Ishikawa (cell line): Measurements from ENCODE around the gene PACS1.

Experiments
- CEBPB ChIP-seq: IDR thresholded peaks from 2 replicates; pipeline ENCODE4 v1.6.1; 2012
- CREB1 ChIP-seq: IDR thresholded peaks from 2 replicates; pipeline ENCODE4 v1.6.1; 2012; ENCODE audit warnings: low read depth
- EGR1 ChIP-seq: IDR thresholded peaks from 2 replicates; pipeline ENCODE4 v1.6.1; 2012
- EP300 ChIP-seq: IDR thresholded peaks from 2 replicates; pipeline ENCODE4 v1.6.1; 2012; ENCODE audit warnings: borderline replicate concordance
- FOXM1 ChIP-seq: IDR thresholded peaks from 2 replicates; pipeline ENCODE4 v1.6.1; 2012; ENCODE audit warnings: low read depth, borderline replicate concordance
- MAX ChIP-seq: IDR thresholded peaks from 2 replicates; pipeline ENCODE4 v1.6.1; 2012
- NFIC ChIP-seq: IDR thresholded peaks from 2 replicates; pipeline ENCODE4 v1.6.1; 2012
- RAD21 ChIP-seq: IDR thresholded peaks from 2 replicates; pipeline ENCODE4 v1.6.1; 2012; ENCODE audit warnings: low read depth
- TAF1 ChIP-seq: IDR thresholded peaks from 2 replicates; pipeline ENCODE4 v1.6.1; 2012; ENCODE audit warnings: low read depth, mild to moderate bottlenecking
- TCF12 ChIP-seq: IDR thresholded peaks from 2 replicates; pipeline ENCODE4 v1.6.1; 2012; ENCODE audit warnings: low read depth
- TEAD4 ChIP-seq: IDR thresholded peaks from 2 replicates; pipeline ENCODE4 v1.6.1; 2012
- YY1 ChIP-seq: IDR thresholded peaks from 2 replicates; pipeline ENCODE4 v1.6.1; 2012; ENCODE audit warnings: low read depth
- ZBTB7A ChIP-seq: IDR thresholded peaks from 2 replicates; pipeline ENCODE4 v1.6.1; 2012; ENCODE audit warnings: low read depth
- TF ChIP-seq, protein P1 (sequence below): IDR thresholded peaks from 2 replicates; pipeline ENCODE4 v1.6.1; 2012; ENCODE audit warnings: low read depth, mild to moderate bottlenecking
- TF ChIP-seq, protein P2 (sequence below): IDR thresholded peaks from 2 replicates; pipeline ENCODE4 v1.6.1; 2012

Gene PACS1

GRCh38 chr11:66267379-66268243 lies 197.5 kb downstream of the PACS1 start:
- TF ChIP-seq TEAD4, result no peak
- TF ChIP-seq EP300, result 0 out of 2 replicates have a peak, but pooled peaks have one; percentile 13
- TF ChIP-seq, protein P1, sequence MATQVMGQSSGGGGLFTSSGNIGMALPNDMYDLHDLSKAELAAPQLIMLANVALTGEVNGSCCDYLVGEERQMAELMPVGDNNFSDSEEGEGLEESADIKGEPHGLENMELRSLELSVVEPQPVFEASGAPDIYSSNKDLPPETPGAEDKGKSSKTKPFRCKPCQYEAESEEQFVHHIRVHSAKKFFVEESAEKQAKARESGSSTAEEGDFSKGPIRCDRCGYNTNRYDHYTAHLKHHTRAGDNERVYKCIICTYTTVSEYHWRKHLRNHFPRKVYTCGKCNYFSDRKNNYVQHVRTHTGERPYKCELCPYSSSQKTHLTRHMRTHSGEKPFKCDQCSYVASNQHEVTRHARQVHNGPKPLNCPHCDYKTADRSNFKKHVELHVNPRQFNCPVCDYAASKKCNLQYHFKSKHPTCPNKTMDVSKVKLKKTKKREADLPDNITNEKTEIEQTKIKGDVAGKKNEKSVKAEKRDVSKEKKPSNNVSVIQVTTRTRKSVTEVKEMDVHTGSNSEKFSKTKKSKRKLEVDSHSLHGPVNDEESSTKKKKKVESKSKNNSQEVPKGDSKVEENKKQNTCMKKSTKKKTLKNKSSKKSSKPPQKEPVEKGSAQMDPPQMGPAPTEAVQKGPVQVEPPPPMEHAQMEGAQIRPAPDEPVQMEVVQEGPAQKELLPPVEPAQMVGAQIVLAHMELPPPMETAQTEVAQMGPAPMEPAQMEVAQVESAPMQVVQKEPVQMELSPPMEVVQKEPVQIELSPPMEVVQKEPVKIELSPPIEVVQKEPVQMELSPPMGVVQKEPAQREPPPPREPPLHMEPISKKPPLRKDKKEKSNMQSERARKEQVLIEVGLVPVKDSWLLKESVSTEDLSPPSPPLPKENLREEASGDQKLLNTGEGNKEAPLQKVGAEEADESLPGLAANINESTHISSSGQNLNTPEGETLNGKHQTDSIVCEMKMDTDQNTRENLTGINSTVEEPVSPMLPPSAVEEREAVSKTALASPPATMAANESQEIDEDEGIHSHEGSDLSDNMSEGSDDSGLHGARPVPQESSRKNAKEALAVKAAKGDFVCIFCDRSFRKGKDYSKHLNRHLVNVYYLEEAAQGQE, result no peak
- TF ChIP-seq, protein P2, sequence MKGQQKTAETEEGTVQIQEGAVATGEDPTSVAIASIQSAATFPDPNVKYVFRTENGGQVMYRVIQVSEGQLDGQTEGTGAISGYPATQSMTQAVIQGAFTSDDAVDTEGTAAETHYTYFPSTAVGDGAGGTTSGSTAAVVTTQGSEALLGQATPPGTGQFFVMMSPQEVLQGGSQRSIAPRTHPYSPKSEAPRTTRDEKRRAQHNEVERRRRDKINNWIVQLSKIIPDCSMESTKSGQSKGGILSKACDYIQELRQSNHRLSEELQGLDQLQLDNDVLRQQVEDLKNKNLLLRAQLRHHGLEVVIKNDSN, result no peak
- TF ChIP-seq MAX, result no peak
- TF ChIP-seq ZBTB7A, result peak; percentile 82
- TF ChIP-seq RAD21, result no peak
- TF ChIP-seq CREB1, result no peak
- TF ChIP-seq TCF12, result peak; percentile 7
- TF ChIP-seq NFIC, result 0 out of 2 replicates have a peak, but pooled peaks have one; percentile 22
- TF ChIP-seq TAF1, result peak; percentile 34; the same call in 1 of the 2 replicates
- no peak for TF ChIP-seq CEBPB
- TF ChIP-seq FOXM1, result 0 out of 2 replicates have a peak, but pooled peaks have one; percentile 23
- TF ChIP-seq YY1, result no peak
- TF ChIP-seq EGR1, result no peak

GRCh38 chr11:66268244-66268951 lies 198.3 kb downstream of the PACS1 start, which contains the start of gene RAB1B:
Gene RAB1B, plus strand, starts transcription at chr11:66268639. Its CDS starts 41 bp downstream, at chr11:66268680.
- TF ChIP-seq NFIC, result peak; percentile 5; the same call in 1 of the 2 replicates
- TF ChIP-seq MAX, result peak; percentile 63; the same call in 1 of the 2 replicates
- no peak for TF ChIP-seq RAD21
- no peak for TF ChIP-seq CREB1
- TF ChIP-seq ZBTB7A, result peak; percentile 61; the same call in 1 of the 2 replicates
- TF ChIP-seq TCF12, result 0 out of 2 replicates have a peak, but pooled peaks have one; percentile 21
- TF ChIP-seq, protein P1, result no peak
- 0 out of 2 replicates have a peak, but pooled peaks have one; percentile 42 for TF ChIP-seq TAF1
- TF ChIP-seq, protein P2, result no peak
- TF ChIP-seq YY1, result peak; percentile 87
- no peak for TF ChIP-seq FOXM1
- TF ChIP-seq EP300, result 0 out of 2 replicates have a peak, but pooled peaks have one; percentile 19
- no peak for TF ChIP-seq CEBPB
- TF ChIP-seq EGR1, result peak; percentile 58; the same call in 1 of the 2 replicates

DNA sequence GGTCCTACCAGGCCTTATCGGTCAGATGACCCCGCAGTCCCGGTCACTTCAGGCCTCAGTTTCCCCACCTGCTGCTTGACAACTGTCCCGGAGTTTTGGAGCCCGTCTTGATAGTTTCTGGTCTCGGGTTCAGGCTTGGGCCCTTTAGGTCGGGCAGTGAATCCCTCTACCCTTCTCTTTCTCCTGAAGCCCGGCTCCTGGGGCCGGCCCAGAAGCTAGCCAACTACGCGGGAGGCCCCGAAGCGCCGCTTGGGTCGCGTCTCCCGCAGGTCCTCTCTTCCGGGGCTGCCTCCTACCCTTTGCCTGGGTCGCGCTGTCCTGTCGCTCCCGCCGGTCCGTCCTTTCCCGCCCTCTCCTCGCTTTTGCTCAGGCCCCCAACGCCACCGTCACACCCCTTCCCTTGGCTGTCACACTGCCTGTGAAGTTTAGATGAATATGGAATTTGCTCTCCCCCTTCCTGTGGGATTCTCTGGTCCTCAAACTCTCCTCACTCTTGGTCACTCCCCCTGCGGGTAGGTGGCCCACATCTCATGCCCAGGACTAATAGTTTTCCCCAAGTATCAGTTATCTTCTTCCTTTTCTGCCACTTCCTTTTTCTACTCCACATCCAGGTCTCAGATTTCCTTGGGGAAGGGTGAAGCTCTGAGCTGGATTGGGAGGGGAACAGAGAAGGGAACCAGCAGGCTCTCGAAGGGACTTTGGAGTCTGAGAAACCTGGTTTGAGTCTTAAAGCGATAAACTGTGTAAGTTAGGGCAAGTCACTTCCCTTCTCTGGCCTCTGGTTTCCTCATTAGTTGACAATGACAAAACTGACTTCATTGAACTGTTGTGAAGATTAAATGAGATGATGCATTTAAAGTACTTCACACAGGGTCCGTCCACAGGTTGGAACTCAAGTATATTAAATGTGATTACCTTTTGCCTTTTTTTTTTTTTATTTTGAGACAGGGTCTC lies 199.2 kb downstream of the PACS1 start:
- TF ChIP-seq ZBTB7A, result no peak
- no peak for TF ChIP-seq TAF1
- TF ChIP-seq, protein P1, result no peak
- TF ChIP-seq EGR1, result no peak
- TF ChIP-seq RAD21, result no peak
- TF ChIP-seq, protein P2, result no peak
- TF ChIP-seq MAX, result no peak
- TF ChIP-seq CEBPB, result no peak
- no peak for TF ChIP-seq YY1
- no peak for TF ChIP-seq TEAD4
- no peak for TF ChIP-seq EP300
- TF ChIP-seq CREB1, result no peak
